NCI-H82 (cell line): ENCODE results near the gene ANGPTL7.
"Not testable (repeated sequence)": the region's sequence is repeated elsewhere in the genome, so short reads cannot be mapped to it uniquely, and the experiment has no call there.

Experiments
- DNase-seq: peaks from one replicate; lab custom pipeline; 2025; lab: John Stamatoyannopoulos, UW

ANGPTL7 gene

GRCh38 chr1:11188858-11189451 is at the start of gene ANGPTL7:
TSS of gene ANGPTL7 (plus strand) at chr1:11189355. CDS start at chr1:11189580, 225 bp downstream.
- no peak for DNase-seq

- no peak for DNase-seq
Measured at GRCh38 chr1:11142618-11143391, 46.4 kb upstream of the ANGPTL7 start.

GRCh38 chr1:11143401-11143800 is 45.8 kb upstream of the ANGPTL7 start:
- DNase-seq = no peak

- no peak for DNase-seq
Measured at GRCh38 chr1:11143907-11144306, 45.2 kb upstream of the ANGPTL7 start.

- peak; percentile 77 for DNase-seq
Measured at GRCh38 chr1:11144570-11145256, 44.4 kb upstream of the ANGPTL7 start.

GRCh38 chr1:11145741-11146140 is 43.4 kb upstream of the ANGPTL7 start:
- DNase-seq = no peak

- DNase-seq = no peak
Measured at GRCh38 chr1:11147197-11147770, 41.9 kb upstream of the ANGPTL7 start.

- no peak for DNase-seq
Measured at GRCh38 chr1:11150326-11150725, 38.8 kb upstream of the ANGPTL7 start.

- DNase-seq = no peak
Measured at GRCh38 chr1:11151114-11151513, 38.0 kb upstream of the ANGPTL7 start.

GRCh38 chr1:11151826-11152612 is 37.1 kb upstream of the ANGPTL7 start:
- no peak for DNase-seq

- no peak for DNase-seq
Measured at GRCh38 chr1:11152755-11153154, 36.4 kb upstream of the ANGPTL7 start.

GRCh38 chr1:11153184-11153583 is 36.0 kb upstream of the ANGPTL7 start:
- no peak for DNase-seq

GRCh38 chr1:11156441-11156840 is 32.7 kb upstream of the ANGPTL7 start:
- no peak for DNase-seq

- DNase-seq = no peak
Measured at GRCh38 chr1:11156963-11157362, 32.2 kb upstream of the ANGPTL7 start.

GRCh38 chr1:11157394-11157793 is 31.8 kb upstream of the ANGPTL7 start:
- peak; percentile 62 for DNase-seq

GRCh38 chr1:11157867-11158266 is 31.3 kb upstream of the ANGPTL7 start:
- DNase-seq = peak; percentile 87

GRCh38 chr1:11158291-11158690 is 30.9 kb upstream of the ANGPTL7 start:
- DNase-seq = no peak

- peak; percentile 20 for DNase-seq
Measured at GRCh38 chr1:11158720-11159321, 30.3 kb upstream of the ANGPTL7 start.

GRCh38 chr1:11162752-11163151 is 26.4 kb upstream of the ANGPTL7 start:
- not testable (repeated sequence) for DNase-seq

GRCh38 chr1:11166744-11167143 is 22.4 kb upstream of the ANGPTL7 start:
- not testable (repeated sequence) for DNase-seq

- DNase-seq = no peak
Measured at GRCh38 chr1:11168731-11169130, 20.4 kb upstream of the ANGPTL7 start.
